Fibroblast of mammary gland (primary cell): Measurements from ENCODE around the gene SAV1.
"Not testable (repeated sequence)": the region's sequence is repeated elsewhere in the genome, so short reads cannot be mapped to it uniquely, and the experiment has no call there.

ENCODE experiments used
- DNase-seq: peaks from one replicate; pipeline ENCODE4 v3.0.0-alpha.2; 2010; ENCODE audit warnings: low read depth
- H3K4me3 ChIP-seq: 2 replicates; pipeline ENCODE4 v1.5.1; 2011; ENCODE audit warnings: low read depth, mild to moderate bottlenecking, low read length, moderate library complexity; ENCODE audit not compliant: control insufficient read depth
- TF ChIP-seq, protein P1 (sequence below): conservative IDR thresholded peaks from 2 replicates; pipeline ENCODE4 v1.5.1; 2011; ENCODE audit warnings: low read depth, low read length, inconsistent platforms; ENCODE audit not compliant: control insufficient read depth, insufficient read depth

SAV1 gene

DNA sequence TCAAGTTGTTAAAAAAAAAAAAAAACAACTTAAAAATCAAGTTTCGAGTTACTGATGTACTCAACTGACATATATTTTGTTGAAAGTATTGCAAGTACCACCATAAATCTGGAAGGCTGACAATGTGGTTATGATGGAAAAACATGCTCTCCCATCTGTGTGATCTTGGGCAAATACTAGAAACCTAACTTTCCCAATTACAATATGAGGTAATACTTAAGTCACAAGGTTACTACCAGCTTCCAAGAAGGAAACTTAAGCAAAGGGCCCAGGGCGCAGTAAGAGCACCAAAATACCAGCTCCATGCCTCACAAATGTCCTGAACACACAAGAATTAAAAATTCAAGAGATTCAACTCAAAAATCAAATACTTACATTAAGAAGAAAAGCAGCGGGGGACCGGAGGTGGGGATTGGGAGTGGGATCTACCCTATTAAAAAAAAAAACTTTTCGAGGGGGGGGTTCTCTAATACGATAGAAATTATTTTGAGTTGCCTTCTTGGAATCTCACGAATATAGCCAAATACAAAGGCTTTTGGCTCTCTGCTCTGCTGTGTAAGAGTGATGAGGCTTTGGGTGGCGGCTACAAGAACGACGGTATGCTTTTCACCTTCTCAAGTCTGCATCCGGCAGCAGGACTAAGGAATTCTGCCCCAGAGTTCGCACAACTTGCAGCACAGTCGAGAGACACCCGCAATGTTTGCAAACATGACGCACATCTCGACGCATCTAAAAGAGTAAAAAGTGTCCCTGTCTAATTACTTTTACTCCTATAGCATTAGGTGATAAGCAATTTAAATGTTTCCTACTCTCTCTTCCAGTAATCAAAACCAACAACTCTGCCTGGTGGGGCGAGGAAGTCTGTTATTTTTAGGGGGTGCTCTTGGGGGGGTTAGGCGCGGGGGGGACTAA is 1.1 kb downstream of the SAV1 start:
- TF ChIP-seq, protein P1, sequence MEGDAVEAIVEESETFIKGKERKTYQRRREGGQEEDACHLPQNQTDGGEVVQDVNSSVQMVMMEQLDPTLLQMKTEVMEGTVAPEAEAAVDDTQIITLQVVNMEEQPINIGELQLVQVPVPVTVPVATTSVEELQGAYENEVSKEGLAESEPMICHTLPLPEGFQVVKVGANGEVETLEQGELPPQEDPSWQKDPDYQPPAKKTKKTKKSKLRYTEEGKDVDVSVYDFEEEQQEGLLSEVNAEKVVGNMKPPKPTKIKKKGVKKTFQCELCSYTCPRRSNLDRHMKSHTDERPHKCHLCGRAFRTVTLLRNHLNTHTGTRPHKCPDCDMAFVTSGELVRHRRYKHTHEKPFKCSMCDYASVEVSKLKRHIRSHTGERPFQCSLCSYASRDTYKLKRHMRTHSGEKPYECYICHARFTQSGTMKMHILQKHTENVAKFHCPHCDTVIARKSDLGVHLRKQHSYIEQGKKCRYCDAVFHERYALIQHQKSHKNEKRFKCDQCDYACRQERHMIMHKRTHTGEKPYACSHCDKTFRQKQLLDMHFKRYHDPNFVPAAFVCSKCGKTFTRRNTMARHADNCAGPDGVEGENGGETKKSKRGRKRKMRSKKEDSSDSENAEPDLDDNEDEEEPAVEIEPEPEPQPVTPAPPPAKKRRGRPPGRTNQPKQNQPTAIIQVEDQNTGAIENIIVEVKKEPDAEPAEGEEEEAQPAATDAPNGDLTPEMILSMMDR = no peak
- peak overlapping the region; percentile 69 for H3K4me3 ChIP-seq
- DNase-seq = peak; percentile 87

DNA sequence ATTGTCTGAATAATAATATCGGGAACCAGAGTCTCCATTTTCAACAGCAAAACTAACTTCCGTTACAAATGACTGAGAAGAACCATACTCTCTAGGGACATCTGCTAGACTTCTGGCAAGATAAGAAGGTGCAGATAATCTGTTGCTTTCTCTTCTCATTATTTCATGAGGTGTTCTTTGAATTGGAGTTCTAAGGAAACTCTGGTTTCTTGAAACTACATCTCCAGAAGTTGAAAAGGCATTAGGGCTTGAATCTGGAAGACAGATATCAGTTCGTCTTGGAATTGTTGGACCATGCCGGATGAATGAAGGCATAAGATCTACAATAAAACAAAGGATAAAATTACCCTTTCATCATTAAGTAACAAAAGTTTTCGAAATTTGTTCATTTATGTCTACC is 2.8 kb downstream of the SAV1 start:
- not testable (repeated sequence) for DNase-seq, H3K4me3 ChIP-seq

- DNase-seq, H3K4me3 ChIP-seq: not testable (repeated sequence)
Measured at GRCh38 chr14:50664579-50664978, 3.5 kb downstream of the SAV1 start.

DNA sequence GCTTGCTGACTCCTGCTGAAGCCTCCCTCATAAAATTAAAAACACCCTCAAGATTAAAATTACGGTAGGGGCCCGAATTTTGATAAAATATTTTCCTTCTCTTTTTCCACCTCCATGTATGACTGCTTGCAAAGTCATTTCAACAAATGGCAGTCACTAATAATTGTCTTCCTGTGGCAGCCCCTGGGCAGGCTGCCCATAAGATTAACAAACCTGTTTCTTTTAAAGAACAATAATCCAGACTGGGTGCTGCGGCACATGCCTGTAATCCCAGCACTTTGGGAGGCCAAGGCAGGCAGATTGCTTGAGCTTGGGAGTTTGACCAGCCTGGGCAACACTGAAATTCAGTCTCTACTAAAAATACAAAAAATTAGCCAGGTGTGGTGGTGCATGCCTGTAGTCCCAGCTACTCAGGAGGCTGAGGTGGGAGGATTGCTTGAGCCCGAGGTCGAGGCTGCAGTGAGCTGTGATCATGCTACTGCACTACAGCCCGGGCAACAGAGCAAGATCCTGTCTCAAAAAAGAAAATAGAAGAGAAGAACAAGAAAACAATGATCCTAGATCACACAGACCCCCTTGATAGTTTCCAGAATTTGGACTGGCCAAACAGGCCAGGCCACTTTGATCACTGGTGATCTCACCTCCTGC is 8.7 kb downstream of the SAV1 start:
- DNase-seq = no peak

GRCh38 chr14:50658203-50658602 is 9.9 kb downstream of the SAV1 start:
- peak; percentile 71 for DNase-seq
- TF ChIP-seq, protein P1 = no peak
- H3K4me3 ChIP-seq = peak overlapping the region; percentile 6

More for the DNA sequence above, 8.7 kb downstream of the SAV1 start:
- TF ChIP-seq, protein P1 = no peak
- no peak overlapping the region for H3K4me3 ChIP-seq

DNA sequence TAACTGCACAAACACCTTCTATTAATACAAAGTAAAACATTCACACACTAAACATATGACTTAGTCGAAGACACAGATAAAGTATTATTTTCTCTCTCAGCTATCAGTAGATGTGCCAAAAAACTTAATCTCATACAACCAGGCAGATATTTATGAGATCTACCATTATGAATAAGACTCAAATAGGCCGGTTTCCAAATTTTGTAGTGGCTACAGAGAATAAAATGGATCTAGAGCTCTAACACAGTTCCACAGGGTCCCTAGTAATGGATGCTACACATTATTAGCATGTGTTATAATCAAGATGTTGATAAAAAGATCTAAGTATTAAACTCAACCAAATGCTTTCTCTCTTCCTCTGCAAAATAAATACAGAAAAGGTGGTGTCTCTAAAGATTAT is 10.4 kb downstream of the SAV1 start:
- no peak for DNase-seq
- peak overlapping the region; percentile 6 for H3K4me3 ChIP-seq
- TF ChIP-seq, protein P1 = no peak

- no peak overlapping the region for H3K4me3 ChIP-seq
- TF ChIP-seq, protein P1 = no peak
- peak; percentile 49 for DNase-seq
Measured at GRCh38 chr14:50656776-50657175, 11.3 kb downstream of the SAV1 start.

DNA sequence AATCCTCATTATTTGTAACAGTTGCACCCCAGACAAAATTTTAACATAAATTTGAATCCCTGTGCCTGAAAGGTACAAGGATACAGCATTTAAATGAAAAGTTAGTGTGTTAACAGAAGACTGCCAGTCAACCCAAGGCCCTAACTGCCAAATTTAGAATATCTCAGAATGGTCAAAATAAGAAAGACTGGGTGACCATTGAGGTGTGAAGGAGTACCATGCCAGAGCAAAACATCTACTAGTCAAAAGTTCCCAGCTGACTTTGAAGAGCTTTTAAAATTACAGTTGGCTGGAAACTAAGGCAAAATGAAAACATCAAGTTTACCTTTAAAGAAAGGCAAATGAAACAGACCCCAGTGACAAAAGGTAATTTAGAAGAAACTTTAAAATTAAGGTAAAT is 18.4 kb downstream of the SAV1 start:
- no peak overlapping the region for H3K4me3 ChIP-seq
- TF ChIP-seq, protein P1 = no peak
- no peak for DNase-seq
